Psoas muscle (tissue), 8 donors: ENCODE data around the gene FBLIM1. TPM values are rescaled to one million over a fixed set of nuclear protein-coding genes. Genes with fewer than 3 reads are reported as not detected.

ENCODE experiments used
- ATAC-seq, 4 donors: fragments of 200-7000 bp; cut with Tn5 transposase; one replicate each; pipeline ENCODE4 v1.9.1; 2020; ENCODE audit warnings: moderate library complexity in 3 of 4, mild to moderate bottlenecking in 2 of 4
- DNase-seq, 2 donors: peaks; one replicate each; pipeline ENCODE4 v3.0.0-alpha.2; 2020
- H3K27ac ChIP-seq: fragments of 200-600 bp; one replicate; pipeline ENCODE4 v1.8.0; 2022
- H3K27me3 ChIP-seq, 3 donors: fragments of 200-600 bp in 1 of 3; one replicate each; pipeline versions ENCODE4 v1.6.1 to v1.8.0; 2013 to 2022; ENCODE audit warnings: low read length in 2 of 3, mild to moderate bottlenecking in 2 of 3, moderate library complexity in 1 of 3; ENCODE audit not compliant: insufficient read depth in 3 of 3
- H3K36me3 ChIP-seq, 2 donors: fragments of 200-600 bp in 1 of 2; one replicate each; pipeline versions ENCODE4 v1.6.1 to v1.8.0; 2013 to 2022; ENCODE audit warnings: low read depth in 1 of 2, mild to moderate bottlenecking in 1 of 2, moderate library complexity in 1 of 2; ENCODE audit not compliant: insufficient read depth in 1 of 2
- H3K4me1 ChIP-seq: fragments of 200-600 bp; one replicate; pipeline ENCODE4 v1.8.0; 2022
- H3K4me3 ChIP-seq: fragments of 200-600 bp; one replicate; pipeline ENCODE4 v1.8.0; 2022; ENCODE audit warnings: mild to moderate bottlenecking
- H3K9me3 ChIP-seq: fragments of 200-600 bp; one replicate; pipeline ENCODE4 v1.8.0; 2022
- CTCF ChIP-seq: fragments of 200-600 bp; IDR thresholded peaks from one replicate; pipeline ENCODE4 v1.8.0; 2022; ENCODE audit warnings: antibody characterized with exemption
- WGBS, 3 donors: extraction: QIAGEN DNeasy Blood & Tissue Kit; methylation state at CpG; one replicate each; pipeline versions ENCODE4 v1.1.6 to v1.1.7; 2013; 5-methylcytosine and 5-hydroxymethylcytosine counted together
- intact Hi-C, 2 donors: fragments of 100-400 bp; cut with DNase I; formaldehyde crosslinking; loops; one replicate each; pipeline versions ENCODE4 v1.11.0 to v1.14.2; 2022
- polyA plus RNA-seq, 3 donors: library from polyadenylated mRNA; stranded (reverse); fragments of 200-250 nt; gene quantifications; one replicate each; pipeline ENCODE4 v1.2.3, GENCODE V29; 2013
- total RNA-seq, 4 donors: library from RNA; stranded (reverse); fragmentation: NEBNext Ultra II Directional in 2 of 4; extraction: Animal tissue kit (Norgen Biotek cat#: 25700) in 2 of 4; gene quantifications; one replicate each; pipeline versions ENCODE4 v1.2.1 to v1.2.4, GENCODE V29; 2021 to 2023
- donor health status: healthy with polysubstance abuse.
- donor health status: DM: no; HTN: no; CAD: no; lungs with moderate emphysema.
- donor health status: Bipolar disorder and iron deficiency.
- donor health status: healthy.
- donor health status: DM: yes; HTN: yes; CAD: no.
- donor health status: DM: no; HTN: no; CAD: no.
- donor health status: DM: no; HTN: no; CAD: no.
- donor health status: DM: yes; HTN: yes; CAD: no.

The FBLIM1 gene
- total and polyA plus RNA-seq, 7 donors, result 2.5 to 11.3 (median 2.9) TPM

DNA sequence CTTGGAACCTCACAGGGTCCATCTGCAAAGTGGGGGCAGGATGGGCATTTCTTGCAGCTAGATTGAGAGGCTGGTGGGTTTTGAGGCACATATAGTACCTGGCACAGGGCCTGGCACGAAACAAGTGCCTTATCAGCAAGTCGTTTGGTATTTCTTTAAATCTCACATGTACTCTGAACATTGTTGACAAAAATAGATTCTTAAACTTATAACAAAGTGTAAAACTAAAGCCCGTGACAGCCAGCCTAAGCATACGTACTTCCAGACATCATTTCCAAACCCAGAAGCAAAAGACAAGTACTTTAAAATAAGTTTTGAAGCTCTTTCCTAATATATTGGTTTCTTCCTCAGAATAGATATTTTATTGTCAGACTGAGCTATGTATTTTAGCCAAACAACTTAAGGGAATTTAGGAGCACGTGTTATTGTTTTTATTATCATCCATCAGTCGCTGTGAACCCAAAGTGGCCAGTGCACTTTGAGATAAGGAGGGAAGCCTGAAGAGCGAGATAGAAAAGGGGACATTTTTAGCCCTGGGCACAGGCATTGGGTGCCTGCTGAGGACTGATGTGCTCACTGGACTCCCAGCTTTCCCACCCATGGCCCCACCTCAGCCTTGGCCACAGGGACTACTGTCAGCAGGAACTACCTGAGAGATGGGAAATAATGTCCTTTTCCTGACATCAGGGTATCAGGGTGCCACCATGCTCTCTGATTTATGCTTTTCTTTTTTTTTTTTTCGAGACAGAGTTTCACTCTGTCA, 3.0 kb downstream of the FBLIM1 start:
- no peak for TF ChIP-seq CTCF
- H3K27me3 ChIP-seq, result peaks cover 0 to 44% (median 19%) of the 10 kb centered on the region in 3 donors
- H3K36me3 ChIP-seq, result no peaks in the 10 kb centered on the region
- no peaks in the 10 kb centered on the region for H3K9me3 ChIP-seq
- ATAC-seq, result no peak
- H3K4me3 ChIP-seq, result no peak overlapping the region
- WGBS, 3 donors, result 78 to 81% (median 79%) methylated on average over 7 to 8 of the region's 8 CpGs
- H3K4me1 ChIP-seq, result peaks cover 8% of the 10 kb centered on the region
- DNase-seq, result no peak
- no peak overlapping the region for H3K27ac ChIP-seq
- intact Hi-C loops, result no loop called here

DNA sequence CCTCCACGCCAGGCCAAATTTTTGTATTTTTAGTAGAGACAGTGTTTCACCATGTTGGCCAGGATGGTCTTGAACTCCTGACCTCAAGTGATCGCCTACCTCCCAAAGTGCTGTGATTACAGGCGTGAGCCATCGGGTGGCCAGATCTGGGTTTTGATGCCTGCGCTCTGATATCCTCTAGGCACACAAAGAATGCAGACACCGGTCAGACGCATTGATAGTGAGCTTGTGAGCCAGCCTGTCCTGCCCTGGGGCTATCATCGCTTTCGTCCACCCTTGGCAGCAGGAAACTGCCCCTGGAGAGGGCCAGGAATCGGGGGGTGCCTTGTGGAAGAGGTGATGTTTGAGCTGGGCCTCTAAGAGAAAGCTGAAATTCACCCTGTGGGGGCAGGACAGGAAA, 4.0 kb downstream of the FBLIM1 start:
- ATAC-seq, result no peak
- H3K4me1 ChIP-seq, result peaks cover 6% of the 10 kb centered on the region
- 77 to 82% (median 81%) methylated on average over 10 of the region's 10 CpGs for WGBS, 3 donors
- DNase-seq, result no peak
- H3K4me3 ChIP-seq, result no peak overlapping the region
- TF ChIP-seq CTCF, result no peak
- peaks cover 0 to 39% (median 19%) of the 10 kb centered on the region in 3 donors for H3K27me3 ChIP-seq
- no peaks in the 10 kb centered on the region for H3K9me3 ChIP-seq
- H3K36me3 ChIP-seq, result no peaks in the 10 kb centered on the region
- no peak overlapping the region for H3K27ac ChIP-seq
- intact Hi-C loops, result no loop called here

GRCh38 chr1:15764269-15764764, 5.7 kb downstream of the FBLIM1 start:
- TF ChIP-seq CTCF, result no peak
- Histone ChIP-seq H3K27ac (no peak overlapping the region), H3K4me3 (no peak overlapping the region), H3K27me3 (peaks cover 0 to 22% (median 10%) of the 10 kb centered on the region in 3 donors), H3K9me3 (no peaks in the 10 kb centered on the region), H3K36me3 (no peaks in the 10 kb centered on the region), H3K4me1 (peaks cover 4% of the 10 kb centered on the region)
- intact Hi-C loops, result no loop called here
- ATAC-seq (no peak), DNase-seq (no peak)
- 66 to 72% (median 69%) methylated on average over 10 of the region's 10 CpGs for WGBS, 3 donors

DNA sequence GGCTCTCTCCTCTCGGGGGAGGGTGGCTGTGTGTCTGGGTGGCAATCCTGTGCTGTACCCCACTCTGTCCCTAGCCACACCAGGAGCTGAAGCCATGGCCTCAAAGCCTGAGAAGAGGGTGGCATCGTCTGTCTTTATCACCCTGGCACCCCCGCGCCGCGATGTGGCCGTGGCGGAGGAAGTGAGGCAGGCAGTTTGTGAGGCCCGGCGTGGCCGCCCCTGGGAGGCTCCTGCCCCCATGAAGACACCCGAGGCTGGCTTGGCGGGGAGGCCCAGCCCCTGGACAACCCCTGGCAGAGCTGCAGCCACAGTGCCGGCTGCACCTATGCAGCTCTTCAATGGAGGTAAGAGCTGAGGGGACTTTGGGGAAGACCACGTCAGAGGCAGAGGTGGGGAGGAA, 6.3 kb downstream of the FBLIM1 start:
- no peak for DNase-seq
- TF ChIP-seq CTCF, result no peak
- intact Hi-C loops, result no loop called here
- WGBS, 3 donors, result 90 to 93% (median 91%) methylated on average over 15 of the region's 15 CpGs
- Histone ChIP-seq H3K27me3 (peaks cover 0 to 16% (median 8%) of the 10 kb centered on the region in 3 donors), H3K4me3 (no peak overlapping the region), H3K36me3 (no peaks in the 10 kb centered on the region), H3K9me3 (no peaks in the 10 kb centered on the region), H3K27ac (no peak overlapping the region), H3K4me1 (no peaks in the 10 kb centered on the region)
- ATAC-seq, result no peak
